KBM-7 (cell line): ENCODE measurements around the gene BMP7.
"Not testable (repeated sequence)": the region's sequence is repeated elsewhere in the genome, so short reads cannot be mapped to it uniquely, and the experiment has no call there.

ENCODE experiments used
- DNase-seq: peaks from one replicate; pipeline ENCODE4 v3.0.0-alpha.2; 2015
- in situ Hi-C: fragments of 300-500 bp; cut with MboI; formaldehyde crosslinking; loops from 2 replicates; pipeline ENCODE4 v1.14.3; 2020; ENCODE audit warnings: low sequenced_read_pairs, low pct_unique_long_range_greater_than_20kb, mixed read lengths

BMP7 gene

DNA sequence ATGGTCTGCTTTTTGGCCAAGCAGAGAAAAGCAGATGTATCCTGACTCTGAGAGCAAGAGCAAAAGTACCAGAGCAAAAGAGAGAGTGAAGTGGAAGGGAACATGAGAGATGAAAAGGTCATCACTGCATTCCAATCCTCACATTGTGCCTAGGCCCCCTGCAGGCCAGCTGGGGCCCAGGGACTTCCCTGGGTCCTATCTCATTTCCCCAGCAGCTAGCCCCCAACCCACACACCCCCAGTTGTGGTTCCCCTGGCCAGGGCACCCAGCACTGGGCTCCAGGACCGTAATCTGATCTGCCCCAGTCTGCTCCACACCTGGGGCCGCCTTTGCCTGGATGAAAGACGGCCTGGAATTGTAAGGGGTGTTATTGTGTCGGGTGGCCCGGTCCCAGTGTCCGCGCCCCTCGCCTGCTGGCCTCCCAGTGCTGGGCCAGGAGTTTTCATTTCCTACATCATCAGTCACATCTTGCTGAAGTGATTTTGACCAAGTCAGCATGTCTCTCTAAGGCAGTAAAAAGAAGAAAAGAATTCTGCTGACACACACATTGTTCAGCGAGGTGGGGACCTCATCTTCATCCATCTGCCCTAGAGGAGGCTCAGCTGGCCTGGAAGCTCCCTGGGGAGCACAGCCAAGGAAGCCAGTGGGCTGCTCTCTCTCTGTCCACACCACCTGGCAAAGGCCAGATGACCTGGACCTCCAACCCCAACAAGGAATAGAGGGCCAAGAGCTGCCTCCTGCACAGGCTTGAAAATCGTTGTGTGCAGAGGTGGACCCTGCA is 4.0 kb upstream of the BMP7 start:
- in situ Hi-C loops: no loop called here
- no peak for DNase-seq

- no peak for DNase-seq
- in situ Hi-C loops: no loop called here
These were observed 2.9 kb upstream of the BMP7 start for GRCh38 chr20:57269148-57269984.

GRCh38 chr20:57268399-57269076 is 2.1 kb upstream of the BMP7 start:
- no peak for DNase-seq
- in situ Hi-C loops: no loop called here

GRCh38 chr20:57267158-57267821 is 849 bp upstream of the BMP7 start:
- DNase-seq: no peak
- in situ Hi-C loops: no loop called here

- no peak for DNase-seq
- in situ Hi-C loops: no loop called here
These were observed 497 bp downstream of the BMP7 start for GRCh38 chr20:57265997-57266290.

- in situ Hi-C loops: no loop called here
- DNase-seq: no peak
These were observed 975 bp downstream of the BMP7 start for GRCh38 chr20:57265336-57265996.

GRCh38 chr20:57264908-57265335 is 1.5 kb downstream of the BMP7 start:
- DNase-seq, in situ Hi-C loops: not testable (repeated sequence)

DNA sequence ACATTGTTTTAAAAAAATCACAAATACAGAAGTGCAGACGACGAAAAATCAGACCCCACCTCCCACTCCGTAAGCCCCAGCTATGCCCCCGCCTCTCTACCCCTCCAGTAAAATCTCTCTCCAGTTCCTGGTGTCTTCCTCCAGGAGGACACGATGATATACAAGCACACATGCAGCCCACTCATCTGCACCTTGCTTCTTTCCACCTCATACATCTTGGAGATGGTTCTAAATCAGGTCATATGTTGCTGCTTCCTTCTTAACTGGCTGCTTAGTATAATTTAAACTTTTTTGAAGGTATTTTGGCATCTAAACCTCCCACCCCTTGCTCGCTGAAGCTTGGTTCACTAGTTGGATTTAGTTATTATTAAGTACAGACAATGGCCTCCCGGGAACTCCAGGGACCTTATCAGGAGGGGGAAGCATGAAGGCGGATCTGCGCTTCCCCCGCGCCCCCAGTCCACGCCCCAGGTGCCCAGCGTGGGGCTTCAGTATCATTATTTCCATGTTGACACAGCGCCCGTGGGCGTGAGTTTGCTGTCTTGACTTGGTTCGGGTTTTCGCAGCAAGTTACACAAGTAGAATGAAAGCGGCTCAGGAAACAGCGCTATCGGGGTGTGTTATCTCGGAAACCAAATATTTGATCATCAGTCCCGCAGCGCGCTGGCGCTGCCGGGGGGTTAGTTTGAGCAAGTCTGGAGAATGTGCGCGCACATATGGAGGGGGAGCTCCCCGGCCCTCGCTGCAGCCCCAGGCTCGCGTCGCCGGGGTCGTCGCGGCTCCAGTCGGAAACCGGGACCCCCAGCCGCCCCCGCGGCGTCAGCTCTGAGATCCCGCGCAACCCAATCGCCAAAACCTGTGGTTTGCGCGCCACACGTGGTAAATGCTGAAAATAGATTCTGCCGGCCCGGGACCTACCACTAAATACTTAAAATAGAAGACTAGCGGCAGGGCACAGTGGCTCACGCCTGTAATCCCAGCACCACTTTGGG is 2.3 kb downstream of the BMP7 start:
- no peak for DNase-seq

DNA sequence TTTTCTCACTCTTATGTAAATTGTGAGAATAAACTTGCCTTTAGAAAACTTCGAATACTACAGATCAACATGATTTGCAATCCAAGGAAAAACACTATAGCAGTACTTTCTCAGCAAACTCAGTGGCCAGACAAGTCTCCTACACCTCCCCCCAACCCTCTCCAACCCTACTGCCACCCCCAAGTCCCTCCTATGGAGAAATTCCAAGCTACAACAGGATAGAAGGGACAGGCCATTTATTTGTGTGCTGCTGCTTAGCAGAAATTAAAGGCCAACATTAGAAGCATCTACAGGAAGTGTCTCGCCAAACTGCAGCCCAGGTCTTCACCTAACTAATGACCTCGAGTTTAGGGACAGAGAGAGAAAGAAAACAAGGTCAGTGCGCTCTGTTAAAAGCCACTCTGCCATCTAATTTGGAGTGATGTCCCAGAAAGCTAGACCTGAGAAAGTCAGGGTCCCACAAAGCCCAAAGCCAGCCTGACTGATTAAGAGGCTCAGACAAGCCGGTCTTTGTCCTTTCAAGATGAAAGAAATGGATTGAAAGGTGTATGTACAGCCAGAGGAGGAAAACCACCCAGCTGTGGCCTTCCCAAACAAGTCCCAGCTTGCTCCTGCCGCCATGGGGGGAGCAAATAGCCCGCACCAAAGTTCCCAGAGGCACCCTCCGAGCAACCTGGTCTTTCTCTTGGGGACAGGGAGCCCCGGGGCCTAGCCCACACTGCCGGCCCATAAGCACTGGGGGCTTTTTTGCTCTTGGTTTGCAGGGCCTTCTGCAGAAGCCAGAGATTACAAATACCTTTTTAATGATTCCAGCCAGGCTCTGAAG is 3.4 kb downstream of the BMP7 start:
- in situ Hi-C loops: no loop called here
- no peak for DNase-seq

More for the DNA sequence above, 2.3 kb downstream of the BMP7 start:
- in situ Hi-C loops: no loop called here

GRCh38 chr20:57262301-57262700 is 4.1 kb downstream of the BMP7 start:
- in situ Hi-C loops: no loop called here
- DNase-seq: no peak

DNA sequence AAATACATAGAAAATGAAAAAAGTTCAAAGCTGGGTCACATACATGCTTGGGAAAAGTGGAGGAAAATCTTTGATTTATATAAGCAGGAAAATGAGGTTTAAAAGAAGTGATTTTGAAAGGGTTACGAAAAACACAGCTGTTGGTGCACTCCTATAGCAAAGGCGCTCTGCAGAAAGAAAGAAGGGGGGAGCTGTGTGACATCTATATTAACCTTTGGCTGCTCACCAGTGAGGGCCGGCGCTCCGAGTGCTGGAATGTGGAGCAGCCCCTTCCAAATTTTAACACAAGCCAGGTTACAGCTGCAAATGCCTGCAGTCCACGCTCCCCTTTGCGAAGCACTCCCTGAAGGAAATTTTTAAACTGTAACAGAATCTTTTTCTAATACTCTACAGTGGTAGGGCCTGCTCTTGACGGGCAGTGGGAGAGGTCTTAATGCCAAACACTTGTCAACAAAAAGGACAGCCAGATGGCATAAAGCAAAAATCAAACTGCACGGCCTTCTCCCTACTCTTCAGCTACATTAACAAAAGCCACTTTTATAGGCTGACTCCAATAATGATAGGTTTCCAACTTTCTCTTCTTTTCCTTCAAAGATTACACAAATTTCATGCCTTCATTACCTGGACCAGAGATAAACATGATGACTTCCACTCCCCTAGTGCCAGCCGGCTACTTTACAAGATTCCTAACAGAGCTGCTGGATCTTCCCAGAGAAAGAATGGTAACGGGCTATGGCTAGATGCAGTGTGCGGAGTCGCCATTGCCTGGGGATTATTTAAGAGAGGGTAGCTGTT is 4.8 kb downstream of the BMP7 start:
- in situ Hi-C loops: no loop called here
- no peak for DNase-seq

- in situ Hi-C loops: no loop called here
These were observed 5.5 kb downstream of the BMP7 start for GRCh38 chr20:57260934-57261333.

DNA sequence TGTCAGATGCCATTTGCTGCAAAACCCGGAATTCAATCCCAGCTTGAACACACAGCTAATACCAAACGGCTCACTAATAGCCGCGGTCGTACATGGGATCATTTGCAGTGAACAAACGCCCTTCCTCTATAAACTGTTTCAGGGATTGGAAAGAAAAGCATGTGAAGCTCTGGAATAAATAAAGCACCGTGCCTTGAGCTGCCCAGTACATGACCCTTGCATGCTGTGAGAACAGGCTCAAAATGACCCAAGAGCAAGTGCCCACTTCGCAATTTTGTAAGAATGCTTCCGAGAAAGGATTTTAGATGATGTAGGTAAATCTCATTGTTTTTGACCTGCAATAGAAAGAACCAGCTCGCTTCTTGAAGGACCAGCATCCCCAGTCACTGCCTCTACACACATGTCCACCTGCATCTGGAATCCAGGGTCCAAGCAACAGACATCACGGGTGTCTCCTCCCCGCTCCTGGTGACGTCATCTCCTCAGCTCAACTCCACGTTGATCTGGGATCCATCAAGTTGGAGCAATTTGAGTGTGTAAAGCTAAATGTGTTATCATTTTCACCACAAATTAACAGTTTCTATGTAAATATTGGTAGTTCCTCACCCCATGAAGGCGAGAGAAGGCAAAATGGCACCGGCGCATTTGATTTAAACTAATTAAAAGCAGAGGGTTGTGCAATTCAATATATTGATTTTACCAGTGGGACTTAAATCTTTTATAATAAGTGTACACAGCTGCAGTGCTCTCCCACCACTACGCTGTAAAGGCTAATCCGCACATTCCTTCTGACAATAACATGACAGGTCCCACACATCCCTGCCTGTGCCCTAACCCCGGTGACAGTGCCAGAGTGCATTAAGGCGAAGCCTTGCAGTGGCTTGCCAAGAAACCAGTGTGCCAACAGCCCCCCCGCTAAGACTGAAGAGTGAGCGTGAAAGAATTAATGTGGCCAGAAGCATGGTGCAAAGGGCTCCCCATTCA is 6.2 kb downstream of the BMP7 start:
- in situ Hi-C loops: no loop called here
- DNase-seq: no peak

More at GRCh38 chr20:57260934-57261333, 5.5 kb downstream of the BMP7 start:
- DNase-seq: no peak

- in situ Hi-C loops: no loop called here
- no peak for DNase-seq
These were observed 7.1 kb downstream of the BMP7 start for GRCh38 chr20:57259121-57259937.
